Measurements from ENCODE around the gene SIGLEC1.

The SIGLEC1 gene

GRCh38 chr20:3744037-3744436 lies 31.6 kb upstream of the SIGLEC1 start:
- no peak overlapping the region for H3K4me3 ChIP-seq (ENCODE audit: low read depth, low read length)
- TF ChIP-seq CTCF (IDR thresholded peaks at IDR 0.05; ENCODE audit: low read depth, low read length): no peak

GRCh38 chr20:3743251-3743650 lies 30.9 kb upstream of the SIGLEC1 start:
- no peak for TF ChIP-seq CTCF (IDR thresholded peaks at IDR 0.05; ENCODE audit: low read depth, low read length)
- H3K4me3 ChIP-seq (ENCODE audit: low read depth, low read length): no peak overlapping the region

GRCh38 chr20:3741836-3742458 lies 29.5 kb upstream of the SIGLEC1 start:
- TF ChIP-seq CTCF (IDR thresholded peaks at IDR 0.05; ENCODE audit: low read depth, low read length): no peak
- no peak overlapping the region for H3K4me3 ChIP-seq (ENCODE audit: low read depth, low read length)

- H3K4me3 ChIP-seq (ENCODE audit: low read depth, low read length): no peak overlapping the region
- TF ChIP-seq CTCF (IDR thresholded peaks at IDR 0.05; ENCODE audit: low read depth, low read length): no peak
These were observed 28.4 kb upstream of the SIGLEC1 start for GRCh38 chr20:3740615-3741301.

GRCh38 chr20:3739926-3740451 lies 27.6 kb upstream of the SIGLEC1 start:
- no peak for TF ChIP-seq CTCF (IDR thresholded peaks at IDR 0.05; ENCODE audit: low read depth, low read length)
- H3K4me3 ChIP-seq (ENCODE audit: low read depth, low read length): no peak overlapping the region

GRCh38 chr20:3739054-3739925 lies 26.9 kb upstream of the SIGLEC1 start:
- no peak for TF ChIP-seq CTCF (IDR thresholded peaks at IDR 0.05; ENCODE audit: low read depth, low read length)
- H3K4me3 ChIP-seq (ENCODE audit: low read depth, low read length): no peak overlapping the region
